Inflammatory macrophage (primary cell): ENCODE measurements around the gene CRYBG2.

Experiments used
- DNase-seq, 2 donors: peaks; one replicate each; pipeline ENCODE4 v3.0.0-alpha.2; 2020 to 2022

The CRYBG2 gene

DNA sequence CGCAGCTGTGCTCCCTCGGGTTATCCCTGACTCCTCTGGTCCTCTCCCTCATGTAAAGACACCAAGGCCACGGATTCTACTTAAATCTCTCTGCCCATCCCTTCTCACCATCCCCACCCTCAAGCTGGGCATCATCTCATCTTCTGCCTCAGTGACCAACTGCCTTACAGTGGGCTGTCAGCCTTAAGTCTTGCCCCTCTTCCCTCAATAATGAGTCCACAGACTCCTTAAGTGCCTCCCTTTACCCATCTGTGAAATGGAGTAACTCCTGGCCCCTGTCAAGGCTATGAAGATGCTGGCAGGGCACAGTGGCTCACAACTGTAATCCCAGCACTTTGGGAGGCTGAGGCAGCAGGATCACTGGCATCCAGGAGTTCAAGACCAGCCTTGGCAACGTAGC lies 62.0 kb downstream of the CRYBG2 start:
- DNase-seq, result no peak

DNA sequence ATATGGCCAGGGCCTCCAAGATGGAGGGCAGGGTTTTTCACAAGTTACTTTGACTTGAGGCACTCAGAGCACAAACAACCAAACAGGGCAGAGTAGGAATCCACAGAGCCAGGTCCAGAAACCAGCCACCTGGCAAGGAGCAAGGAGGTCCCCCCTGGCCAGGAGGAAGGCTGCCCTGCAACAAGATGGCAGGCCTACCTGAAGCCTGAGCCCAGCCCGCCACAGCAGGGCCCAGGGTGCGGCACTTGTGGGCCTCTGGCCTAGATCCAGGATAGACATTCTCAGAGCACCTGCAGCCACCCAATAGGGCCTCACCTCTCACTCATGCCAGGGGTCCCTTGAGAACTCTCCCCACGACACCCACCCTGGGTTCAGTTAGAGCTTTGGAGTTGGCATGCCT lies 62.5 kb downstream of the CRYBG2 start:
- DNase-seq, result no peak

DNA sequence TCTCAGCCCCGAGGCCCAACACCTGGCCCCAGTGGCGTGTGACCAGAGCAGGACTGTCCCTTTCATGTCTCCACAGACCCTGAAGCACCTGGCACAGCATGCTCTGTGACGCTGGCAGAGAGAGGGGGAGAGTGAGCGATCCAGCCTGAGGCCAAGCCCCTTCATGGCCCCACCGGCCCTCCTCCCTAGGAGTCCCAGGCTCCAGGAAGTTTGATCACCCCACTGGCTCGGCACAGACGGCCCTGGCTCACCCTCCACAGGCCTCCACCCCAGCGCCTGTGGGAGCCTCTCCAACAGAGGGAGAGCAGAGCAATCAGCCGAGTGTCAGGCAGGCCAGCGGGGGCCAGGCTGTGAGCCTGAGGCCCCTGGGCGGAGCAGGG lies 63.1 kb downstream of the CRYBG2 start:
- DNase-seq, result no peak

DNA sequence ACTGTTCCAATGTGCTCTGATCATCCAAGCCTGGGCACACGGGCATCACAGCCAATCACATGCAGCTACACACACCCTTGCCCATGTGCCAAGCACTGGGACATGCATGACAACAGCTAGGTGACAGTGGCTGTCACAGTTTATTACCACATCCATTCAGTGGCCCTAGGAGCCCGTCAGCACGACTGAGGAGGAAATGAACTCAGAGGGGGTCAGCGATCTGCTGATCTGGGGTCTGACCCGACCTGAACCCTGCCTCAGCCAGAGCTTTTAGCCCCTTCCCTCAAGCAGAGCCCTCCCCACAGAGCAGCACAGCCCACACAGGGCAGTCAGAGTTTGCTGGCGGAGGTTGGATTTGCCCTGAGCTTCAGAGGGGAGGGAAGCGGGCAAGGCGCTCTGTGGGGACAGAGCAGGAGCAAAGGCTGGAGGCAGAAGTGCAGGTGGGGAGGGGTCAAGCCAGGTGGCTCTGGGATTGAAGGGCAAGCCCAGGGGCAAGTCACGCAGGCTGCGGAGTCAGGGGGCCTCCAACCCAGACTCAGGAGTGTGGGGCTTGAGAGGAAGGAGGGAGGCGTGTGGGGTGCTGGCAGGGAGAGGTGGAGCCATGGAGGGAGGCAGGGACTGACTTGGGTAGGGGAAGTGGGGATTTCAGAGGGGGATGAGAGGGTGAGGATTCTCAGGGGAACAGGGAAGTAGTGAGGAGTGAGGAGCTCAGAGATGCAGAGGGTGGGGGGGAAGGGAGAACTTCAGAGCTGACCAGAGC lies 63.6 kb downstream of the CRYBG2 start:
- DNase-seq, result peak; percentile 91 to 95

DNA sequence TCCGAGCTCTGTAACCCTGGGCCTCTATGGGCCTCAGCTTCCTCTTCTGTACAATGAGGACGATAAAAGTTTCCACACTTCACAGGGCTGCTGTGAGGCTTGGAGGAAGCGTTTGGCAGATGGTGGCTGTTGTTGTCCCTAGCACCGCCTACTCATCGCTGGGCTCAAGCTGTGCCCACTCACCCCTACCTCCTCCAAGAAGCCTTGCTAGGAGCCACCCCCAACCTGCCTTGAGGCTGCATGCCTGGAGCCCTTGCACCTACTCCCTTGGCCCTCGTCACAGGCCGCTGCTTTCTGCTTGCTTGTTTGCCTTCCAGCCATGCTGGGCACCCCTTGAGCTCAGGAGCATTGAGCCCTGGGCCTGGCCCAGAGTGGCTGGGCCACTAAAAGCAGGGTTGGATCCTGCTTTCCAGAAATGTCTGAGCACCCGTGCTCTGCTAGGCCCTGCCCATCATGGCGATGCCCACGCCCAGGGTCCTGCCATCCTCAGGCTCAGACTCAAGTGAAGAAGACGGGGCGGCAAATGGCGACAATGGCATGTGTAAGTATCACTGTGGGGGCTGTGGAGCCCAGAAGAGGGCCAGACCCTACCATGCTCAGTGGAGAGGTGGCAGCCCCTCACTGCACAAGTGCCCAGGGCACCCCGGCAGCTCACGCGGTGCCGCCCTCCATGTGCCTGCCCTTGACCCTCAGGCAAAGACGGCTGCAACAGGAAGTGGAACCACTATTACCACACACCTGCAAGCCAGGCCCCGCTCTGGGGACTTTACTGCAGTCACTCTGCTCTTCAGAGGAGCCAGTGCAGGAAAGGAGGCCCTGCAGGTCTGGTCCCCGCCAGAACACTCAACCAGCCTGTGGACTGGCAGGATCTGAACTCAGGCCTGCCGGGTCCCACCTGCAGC lies 64.5 kb downstream of the CRYBG2 start:
- DNase-seq, result peak; percentile 95 to 98

DNA sequence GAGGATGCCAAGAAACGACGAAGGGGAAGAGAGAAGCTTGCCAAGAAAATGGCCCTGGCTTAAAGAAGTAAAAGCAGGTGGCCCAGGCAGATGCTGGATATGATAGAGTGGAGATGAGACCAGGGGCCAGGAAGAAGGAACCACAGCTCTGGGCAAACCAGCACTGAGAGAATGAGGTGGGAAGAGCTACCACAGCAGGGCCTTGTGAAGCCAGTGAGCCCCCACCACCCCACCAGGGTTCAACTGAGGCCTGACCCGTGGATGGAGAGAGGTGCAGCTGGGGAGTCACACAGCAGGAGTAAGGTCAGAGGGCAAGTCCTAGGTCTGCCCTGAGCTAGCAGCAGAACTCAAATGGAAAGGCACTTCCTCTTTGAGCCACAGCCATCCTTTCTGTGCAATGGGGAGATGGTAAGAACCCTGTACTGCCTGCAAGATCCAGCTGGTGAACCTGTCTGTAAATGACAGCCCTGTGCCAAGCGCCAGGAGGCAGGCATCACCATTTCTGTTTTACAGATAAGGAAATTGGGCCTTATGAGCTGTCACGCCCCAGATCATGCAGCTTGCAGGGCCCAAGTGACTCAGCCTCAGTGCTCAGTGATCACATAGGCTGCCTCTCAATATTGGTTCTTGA lies 65.5 kb downstream of the CRYBG2 start:
- DNase-seq, result peak; percentile 77 to 92

DNA sequence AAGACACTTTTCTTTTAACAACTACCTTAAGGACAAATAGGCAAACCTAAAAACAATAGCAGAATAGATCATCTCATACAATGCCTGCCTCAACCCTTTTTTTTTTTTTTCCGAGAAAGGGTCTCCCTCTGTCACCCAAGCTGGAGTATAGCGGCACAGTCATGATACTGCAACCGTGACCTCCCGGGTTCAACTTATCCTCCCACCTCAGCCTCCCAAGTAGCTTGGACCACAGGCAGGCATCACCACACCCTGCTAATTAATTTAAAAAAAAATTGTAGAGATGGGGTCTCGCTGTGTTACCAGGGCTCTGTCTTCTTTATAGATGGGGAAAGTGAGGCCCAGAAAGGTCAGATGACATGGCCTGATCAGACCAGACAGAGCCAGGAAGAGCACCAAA lies 66.1 kb downstream of the CRYBG2 start:
- DNase-seq, result no peak

DNA sequence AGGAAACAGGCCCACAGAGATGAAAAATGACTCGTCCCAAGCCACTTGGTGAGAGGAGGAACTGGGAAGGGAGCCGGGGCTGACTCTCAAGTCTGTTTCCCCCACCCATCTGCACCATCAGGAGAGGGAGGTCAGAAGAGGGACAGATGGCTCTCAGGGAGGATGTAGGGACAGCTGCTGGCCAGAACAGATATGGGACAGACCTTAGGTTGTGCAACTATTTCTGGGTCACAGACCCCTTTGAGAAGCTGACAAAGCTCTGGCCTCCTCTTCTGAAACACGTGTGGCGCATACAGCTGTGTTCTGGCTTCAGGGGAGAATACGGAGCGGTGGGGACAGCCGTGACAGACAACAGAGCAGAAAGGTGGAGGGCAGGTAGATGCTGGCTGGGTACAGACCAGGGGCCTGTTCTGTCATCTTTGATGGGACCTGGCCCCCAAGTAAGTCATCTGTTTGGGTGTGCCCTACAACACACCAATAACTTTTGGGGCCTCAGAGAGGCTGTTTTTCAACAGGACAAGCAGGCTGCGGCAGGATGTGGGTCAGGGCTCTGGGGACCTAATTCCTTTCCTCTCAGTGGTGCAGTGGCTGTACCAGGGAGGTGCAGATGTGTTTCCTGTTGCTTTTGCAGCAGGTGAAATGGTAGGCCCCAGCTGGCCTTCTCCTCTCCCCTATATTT lies 66.8 kb downstream of the CRYBG2 start:
- peak; percentile 66 to 78 for DNase-seq

DNA sequence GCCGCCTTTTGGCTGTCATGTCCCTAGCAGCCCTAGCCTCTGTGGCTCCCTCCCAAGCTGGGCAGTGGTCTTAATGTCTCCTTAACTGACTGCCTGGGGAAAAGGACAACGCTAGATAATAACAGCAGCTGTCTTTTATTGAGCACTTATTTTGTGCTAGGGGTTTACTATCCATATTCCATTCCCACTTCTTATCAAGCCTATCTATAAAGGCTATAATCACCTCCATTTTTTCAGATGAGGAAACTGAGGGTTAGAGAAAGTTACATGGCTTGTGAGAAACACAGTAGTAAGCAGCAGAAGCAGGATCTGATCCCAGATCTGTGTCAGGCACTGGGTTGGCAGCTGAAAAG lies 67.9 kb downstream of the CRYBG2 start:
- no peak for DNase-seq

DNA sequence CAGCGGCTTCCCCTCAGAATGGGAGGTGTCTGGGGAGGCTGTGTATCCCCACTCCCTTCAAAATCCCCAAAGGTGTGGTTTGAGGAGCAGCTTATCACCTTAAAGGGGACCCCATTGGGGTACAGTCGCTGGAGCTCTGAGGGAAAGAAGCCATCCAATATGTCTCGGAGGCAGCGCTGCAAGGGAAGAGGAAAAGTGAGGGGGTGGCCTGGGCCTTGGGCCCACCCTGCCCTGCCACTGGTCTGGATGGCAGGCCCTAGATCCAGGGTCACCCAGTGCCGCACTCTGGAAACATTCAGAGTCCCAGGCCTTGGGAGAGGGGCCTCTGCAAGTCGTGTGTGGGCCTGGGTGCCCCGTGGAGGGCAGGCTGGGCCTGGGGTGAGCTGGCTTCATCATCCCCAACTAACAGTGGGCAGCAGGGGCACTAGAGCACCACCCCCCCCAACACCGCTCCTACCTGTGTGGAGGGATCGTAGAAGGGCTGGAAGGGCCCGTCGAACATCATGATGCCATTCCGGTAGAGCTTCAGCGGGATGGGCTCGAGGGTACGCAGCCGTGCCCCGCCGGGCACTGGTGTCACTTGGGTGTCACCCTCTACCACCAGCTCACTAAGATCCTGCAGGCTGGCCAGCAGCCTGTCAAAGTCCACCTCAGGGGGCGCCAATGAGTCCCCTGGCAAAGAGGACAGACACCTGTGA lies 68.4 kb downstream of the CRYBG2 start:
- peak in 1 of 2 donors; percentile 54 for DNase-seq

DNA sequence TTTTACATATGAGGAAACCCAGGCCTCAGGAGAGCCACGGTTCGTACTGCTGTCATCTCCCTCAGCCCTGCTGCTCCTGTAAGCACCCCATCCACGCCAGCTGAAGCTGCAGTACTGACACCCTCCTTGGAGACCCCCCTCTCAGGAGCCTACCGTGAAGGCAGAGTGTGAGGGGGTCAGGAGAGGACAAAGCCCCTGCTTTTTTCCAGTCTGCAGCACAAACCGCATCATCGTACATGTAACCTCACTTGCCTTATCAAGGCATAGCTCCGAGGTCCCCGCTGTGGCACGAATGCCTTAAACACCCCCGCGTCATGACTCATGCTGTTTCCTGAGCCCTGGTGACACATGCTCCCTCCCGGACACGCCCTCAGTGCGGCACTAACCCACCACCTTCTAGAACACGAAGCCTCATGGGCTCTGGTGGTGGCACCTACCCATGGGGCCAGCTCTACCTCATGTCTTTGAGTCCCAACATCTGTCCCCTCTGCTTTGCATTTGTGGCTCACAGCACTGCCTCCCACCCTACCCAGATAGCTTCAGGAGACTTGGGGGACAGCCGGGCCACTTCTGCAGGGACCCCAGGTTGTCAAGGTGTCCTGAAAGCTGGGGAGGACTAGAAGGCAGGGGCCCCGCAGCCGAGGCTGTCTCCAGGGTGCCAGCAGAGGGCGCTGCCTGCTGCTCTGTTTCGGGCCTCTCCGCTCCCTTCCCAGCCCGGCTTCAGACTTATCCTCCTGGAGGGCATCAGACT lies 69.2 kb downstream of the CRYBG2 start:
- DNase-seq, result peak; percentile 91 to 98

DNA sequence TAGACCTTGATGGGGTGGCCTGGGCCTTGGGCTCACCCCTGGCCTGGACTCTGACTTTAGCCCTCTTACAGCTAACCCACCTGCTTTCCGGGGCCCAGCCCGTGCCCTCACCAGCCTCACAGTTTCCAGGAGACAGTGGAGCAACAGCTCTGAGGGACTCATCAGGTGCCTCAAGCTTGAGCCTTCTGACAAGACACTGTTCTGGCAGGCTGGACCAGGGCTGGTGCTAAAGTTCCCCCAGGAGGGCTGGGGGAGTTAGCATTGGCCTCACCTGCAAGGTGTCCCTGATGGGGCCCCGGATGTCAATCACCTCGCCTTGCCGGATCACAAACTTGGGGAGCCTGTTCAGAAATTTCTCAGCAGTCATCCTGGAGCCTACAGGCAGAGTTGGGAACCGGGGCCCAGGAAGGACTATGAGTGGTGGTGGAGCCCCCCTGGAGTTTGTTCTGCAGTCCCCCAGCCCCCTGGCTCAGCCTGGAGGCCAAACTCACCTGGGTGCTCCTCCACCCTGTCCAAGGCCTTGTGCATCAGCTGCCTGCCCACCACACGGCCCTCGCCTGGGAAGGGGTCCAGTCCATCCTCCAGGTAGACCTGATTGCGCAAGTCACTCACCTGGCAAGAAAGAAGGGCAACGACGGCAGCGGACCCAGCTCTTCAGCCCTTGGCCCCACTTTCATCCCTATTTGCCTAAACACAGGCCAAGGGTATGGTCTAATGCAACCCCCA lies 69.9 kb downstream of the CRYBG2 start:
- DNase-seq, result no peak

DNA sequence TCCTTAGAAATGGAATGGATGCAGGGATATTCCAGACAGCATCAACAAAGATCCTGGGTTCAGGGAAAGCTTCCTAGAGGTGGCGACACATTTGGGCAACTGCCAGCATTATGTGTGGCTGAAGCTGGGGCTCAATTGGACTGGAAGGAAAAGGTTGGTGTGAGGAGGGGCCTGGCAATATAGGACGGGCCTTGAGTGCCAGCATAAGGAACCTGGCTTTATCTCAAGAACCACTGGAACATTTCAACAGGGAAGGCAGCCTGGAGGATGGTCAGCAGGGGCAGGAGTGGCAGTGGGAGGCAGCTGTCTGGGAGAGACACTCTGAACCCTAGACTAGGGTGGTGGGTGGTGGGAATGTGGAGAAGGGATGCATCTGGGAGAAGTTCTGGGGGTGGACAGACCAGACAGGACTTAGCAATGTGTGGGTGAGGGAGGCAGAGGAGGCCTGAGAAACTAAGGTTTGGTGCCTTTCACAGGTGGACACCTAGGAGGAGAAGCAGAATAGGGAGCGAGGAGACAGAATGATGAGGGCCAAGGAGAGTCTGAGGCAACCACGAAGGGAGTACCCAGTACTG lies 70.6 kb downstream of the CRYBG2 start:
- DNase-seq, result peak in 1 of 2 donors; percentile 52

DNA sequence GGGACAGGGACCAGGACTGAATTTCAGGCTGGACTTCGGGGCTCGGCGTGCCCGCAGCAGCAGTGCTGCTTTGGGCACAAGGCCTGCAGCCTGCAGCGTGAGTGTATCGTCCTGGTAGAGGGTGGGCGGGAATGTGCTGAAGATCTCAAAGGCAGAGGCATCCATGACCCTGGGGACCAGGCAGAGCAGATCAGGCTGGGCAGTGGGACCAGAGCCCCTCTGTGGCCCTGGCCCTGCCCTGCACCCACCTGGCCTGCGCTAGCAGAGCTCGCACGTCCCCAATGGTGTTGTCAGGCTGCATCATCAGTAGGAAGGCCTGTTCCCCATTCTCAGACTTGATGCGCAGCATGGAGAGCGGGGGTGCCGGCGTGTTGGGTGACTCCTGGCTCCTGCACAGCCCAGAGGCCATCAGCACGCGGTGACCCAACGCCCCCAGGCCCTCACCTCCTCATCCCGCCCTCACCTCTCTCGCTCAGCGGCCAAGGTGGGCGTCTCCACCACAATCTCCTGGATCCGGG lies 71.5 kb downstream of the CRYBG2 start:
- peak in 1 of 2 donors; percentile 44 for DNase-seq

DNA sequence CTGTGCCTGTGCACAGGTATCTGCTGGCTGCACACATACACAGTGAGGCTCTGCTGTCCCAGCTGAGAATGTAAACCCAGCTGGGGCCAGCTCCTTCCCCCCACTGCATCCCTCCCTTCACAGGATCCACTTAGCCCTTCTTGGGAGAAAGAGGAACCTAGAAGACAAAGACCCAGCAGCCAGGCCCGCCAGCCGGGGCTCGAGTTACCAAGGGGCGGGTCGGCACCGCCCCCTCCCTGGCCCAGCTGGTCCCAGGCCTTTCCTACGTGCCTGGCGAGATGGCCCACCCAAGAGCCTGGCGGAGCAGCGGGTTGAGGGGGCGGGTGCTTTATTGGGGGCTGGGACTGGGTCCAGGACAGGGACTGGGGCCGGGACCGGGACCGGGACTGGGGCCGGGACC lies 72.0 kb downstream of the CRYBG2 start:
- peak; percentile 40 to 69 for DNase-seq

DNA sequence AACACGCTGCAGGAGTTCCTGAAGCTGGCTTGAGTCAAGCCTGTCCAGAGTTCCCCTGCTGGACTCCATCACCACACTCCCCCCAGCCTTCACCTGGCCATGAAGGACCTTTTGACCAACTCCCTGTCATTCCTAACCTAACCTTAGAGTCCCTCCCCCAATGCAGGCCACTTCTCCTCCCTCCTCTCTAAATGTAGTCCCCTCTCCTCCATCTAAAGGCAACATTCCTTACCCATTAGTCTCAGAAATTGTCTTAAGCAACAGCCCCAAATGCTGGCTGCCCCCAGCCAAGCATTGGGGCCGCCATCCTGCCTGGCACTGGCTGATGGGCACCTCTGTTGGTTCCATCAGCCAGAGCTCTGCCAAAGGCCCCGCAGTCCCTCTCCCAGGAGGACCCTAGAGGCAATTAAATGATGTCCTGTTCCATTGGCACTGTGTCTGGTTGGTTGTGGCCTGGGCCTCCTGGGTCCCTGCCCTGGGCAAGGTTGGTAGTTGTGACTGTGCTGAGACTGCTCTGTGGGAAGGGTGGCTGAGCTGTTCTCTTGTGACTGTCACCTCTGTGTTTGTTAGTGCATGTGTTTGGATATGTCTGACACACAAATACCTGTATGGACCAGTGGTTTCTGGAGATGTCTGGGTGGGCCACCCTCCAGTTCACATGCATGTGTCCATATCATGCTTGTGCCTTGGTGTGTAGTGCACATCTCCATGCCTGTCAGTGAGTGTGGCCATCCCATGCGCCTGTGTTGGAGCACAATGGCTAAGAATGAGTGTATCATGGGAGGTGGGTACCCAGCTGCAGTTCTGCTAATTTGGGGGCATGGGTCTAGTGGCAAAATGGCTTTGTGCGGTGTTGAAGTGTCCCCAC lies 72.6 kb downstream of the CRYBG2 start:
- DNase-seq, result no peak

DNA sequence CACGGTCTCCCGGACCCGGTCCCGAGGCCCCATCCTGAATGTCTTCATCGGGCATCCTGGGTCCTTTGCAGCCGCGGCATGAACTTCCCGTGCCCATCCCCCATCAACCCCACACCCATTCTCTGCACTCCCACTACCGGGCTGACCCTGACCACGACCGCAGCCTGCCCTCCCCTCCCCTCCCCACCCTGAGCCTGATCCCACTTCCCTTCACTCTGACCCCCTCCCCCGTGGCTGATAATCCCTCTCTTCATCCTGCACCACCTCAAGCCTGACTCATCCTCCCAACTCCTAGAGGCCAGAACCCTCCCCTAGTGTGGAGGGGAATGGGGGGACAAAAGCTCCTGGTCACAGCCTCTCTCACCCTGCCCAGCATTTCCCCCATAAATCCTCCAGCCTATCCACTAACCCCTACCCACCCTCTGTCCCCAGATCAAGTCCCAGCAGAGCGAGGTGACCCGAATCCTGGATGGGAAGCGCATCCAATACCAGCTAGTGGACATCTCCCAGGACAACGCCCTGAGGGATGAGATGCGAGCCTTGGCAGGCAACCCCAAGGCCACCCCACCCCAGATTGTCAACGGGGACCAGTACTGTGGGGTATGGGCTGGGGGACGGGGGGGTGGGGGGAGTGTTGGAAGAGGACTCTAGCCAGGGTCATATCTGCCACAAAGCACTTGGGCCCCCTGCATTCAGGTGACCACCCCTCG lies 73.4 kb downstream of the CRYBG2 start:
- DNase-seq, result peak in 1 of 2 donors; percentile 66
